WTC11 (cell line): ENCODE data around the gene ALDH3B1. TPM values are rescaled to one million over a fixed set of nuclear protein-coding genes. Genes with fewer than 3 reads are reported as not detected.
A peak's percentile ranks its signal among the peaks of the same experiment; 100 is the strongest.
"Not testable (repeated sequence)": the region's sequence is repeated elsewhere in the genome, so short reads cannot be mapped to it uniquely, and the experiment has no call there.

Experiments used
- ATAC-seq: fragments of 200-7000 bp; cut with Tn5 transposase; 2 replicates; pipeline ENCODE4 v1.10.0; 2021; ENCODE audit warnings: mild to moderate bottlenecking, moderate library complexity
- CTCF ChIA-PET: fragments of 300-600 bp; sonication (Branson Sonifier 250); formaldehyde crosslinking; loops from one replicate; lab custom pipeline; 2021; ENCODE audit warnings: antibody characterized with exemption; lab: Charles Lee
- POLR2A ChIA-PET: fragments of 350-600 bp; sonication (Branson Sonifier 250); formaldehyde crosslinking; loops from one replicate; lab custom pipeline; 2021; ENCODE audit warnings: antibody characterized with exemption; lab: Charles Lee
- DNase-seq: peaks from one replicate; pipeline ENCODE4 v3.0.0; 2021; ENCODE audit warnings: low spot score
- H3K27ac Mint-ChIP-seq: 2 replicates; pipeline ENCODE4 v1.8.0; 2021; ENCODE audit warnings: mixed read lengths
- H3K27me3 Mint-ChIP-seq: 2 replicates; pipeline ENCODE4 v1.8.0; 2021; ENCODE audit warnings: low read depth, mild to moderate bottlenecking, moderate library complexity, mixed read lengths
- H3K36me3 Mint-ChIP-seq: 2 replicates; pipeline ENCODE4 v1.8.0; 2021; ENCODE audit warnings: mixed read lengths
- H3K4me1 Mint-ChIP-seq: 2 replicates; pipeline ENCODE4 v1.8.0; 2022; ENCODE audit warnings: mixed read lengths
- H3K4me3 Mint-ChIP-seq: 2 replicates; pipeline ENCODE4 v1.8.0; 2021; ENCODE audit warnings: mild to moderate bottlenecking, moderate library complexity, mixed read lengths
- H3K9me3 Mint-ChIP-seq: 2 replicates; pipeline ENCODE4 v1.8.0; 2021; ENCODE audit warnings: mixed read lengths
- ARID4B ChIP-seq: sonication (generic); formaldehyde crosslinking; IDR thresholded peaks from 2 replicates; pipeline ENCODE4 v1.8.0; 2023; ENCODE audit warnings: missing genetic modification reagents, mild to moderate bottlenecking, borderline replicate concordance
- ATF2 ChIP-seq: sonication (generic); formaldehyde crosslinking; IDR thresholded peaks from 2 replicates; pipeline ENCODE4 v1.8.1; 2022; ENCODE audit warnings: low read depth, missing genetic modification reagents, borderline replicate concordance
- CBFB ChIP-seq: sonication (generic); formaldehyde crosslinking; IDR thresholded peaks from 2 replicates; pipeline ENCODE4 v1.8.1; 2022; ENCODE audit warnings: mild to moderate bottlenecking, low read depth, missing genetic modification reagents
- E2F1 ChIP-seq: sonication (generic); formaldehyde crosslinking; IDR thresholded peaks from 2 replicates; pipeline ENCODE4 v1.8.0; 2022; ENCODE audit warnings: mild to moderate bottlenecking, missing genetic modification reagents
- EMX1 ChIP-seq: fragments of 250-450 bp; sonication (Bioruptor Pico); IDR thresholded peaks from 2 replicates; pipeline ENCODE4 v1.8.0; 2021; ENCODE audit warnings: mild to moderate bottlenecking
- FOXP1 ChIP-seq: sonication (generic); formaldehyde crosslinking; IDR thresholded peaks from 2 replicates; pipeline ENCODE4 v1.8.0; 2022; ENCODE audit warnings: missing genetic modification reagents, mild to moderate bottlenecking, moderate library complexity, borderline replicate concordance
- GABPB1 ChIP-seq: sonication (generic); formaldehyde crosslinking; IDR thresholded peaks from 2 replicates; pipeline ENCODE4 v1.8.1; 2023; ENCODE audit warnings: mild to moderate bottlenecking, missing genetic modification reagents
- HMGA2 ChIP-seq: fragments of 250-450 bp; sonication (Bioruptor Pico); IDR thresholded peaks from 2 replicates; pipeline ENCODE4 v1.4.0; 2021; ENCODE audit warnings: mild to moderate bottlenecking, moderate library complexity
- KAT7 ChIP-seq: sonication (generic); formaldehyde crosslinking; IDR thresholded peaks from 2 replicates; pipeline ENCODE4 v1.8.1; 2023; ENCODE audit warnings: missing genetic modification reagents, mild to moderate bottlenecking, borderline replicate concordance
- NFYB ChIP-seq: sonication (generic); formaldehyde crosslinking; conservative IDR thresholded peaks from 2 replicates; pipeline ENCODE4 v1.8.0; 2022; ENCODE audit warnings: low read depth, missing genetic modification reagents
- OVOL2 ChIP-seq: fragments of 250-450 bp; sonication (Bioruptor Pico); IDR thresholded peaks from 2 replicates; pipeline ENCODE4 v1.9.0; 2021; ENCODE audit warnings: mild to moderate bottlenecking, borderline replicate concordance
- PREB ChIP-seq: sonication (generic); formaldehyde crosslinking; IDR thresholded peaks from 2 replicates; pipeline ENCODE4 v1.8.1; 2022; ENCODE audit warnings: mild to moderate bottlenecking, missing genetic modification reagents, moderate library complexity, borderline replicate concordance
- SMAD4 ChIP-seq: sonication (generic); formaldehyde crosslinking; IDR thresholded peaks from 2 replicates; pipeline ENCODE4 v1.8.0; 2022; ENCODE audit warnings: mild to moderate bottlenecking, missing genetic modification reagents
- SOX15 ChIP-seq: fragments of 250-450 bp; sonication (Bioruptor Pico); IDR thresholded peaks from 2 replicates; pipeline ENCODE4 v1.9.0; 2021; ENCODE audit warnings: mild to moderate bottlenecking
- TP53 ChIP-seq: sonication (generic); formaldehyde crosslinking; IDR thresholded peaks from 2 replicates; pipeline ENCODE4 v1.8.1; 2023; ENCODE audit warnings: mild to moderate bottlenecking, missing genetic modification reagents
- ZMAT4 ChIP-seq: fragments of 250-450 bp; sonication (Bioruptor Pico); IDR thresholded peaks from 2 replicates; pipeline ENCODE4 v1.9.0; 2021; ENCODE audit warnings: mild to moderate bottlenecking
- total RNA-seq: library from RNA; stranded (reverse); gene quantifications from 3 replicates; pipeline ENCODE4 v1.2.3, GENCODE V29; 2021

The ALDH3B1 gene
- total RNA-seq, 1 experiment from 2014 or later: 0.46 TPM

GRCh38 chr11:67983951-67984350 lies 26.2 kb upstream of the ALDH3B1 start (continued):
- TF ChIP-seq ARID4B (CRISPR knock-in tag): no peak
- TF ChIP-seq E2F1: no peak
- no peak for TF ChIP-seq CBFB (CRISPR knock-in tag)
- TF ChIP-seq GABPB1 (CRISPR knock-in tag): no peak
- no peak for TF ChIP-seq EMX1 (CRISPR knock-in tag)
- no peak for TF ChIP-seq OVOL2 (CRISPR knock-in tag)
- TF ChIP-seq TP53 (CRISPR knock-in tag): no peak
- no peak for TF ChIP-seq KAT7 (CRISPR knock-in tag)
- no peak for TF ChIP-seq SOX15
- no peak for TF ChIP-seq FOXP1 (CRISPR knock-in tag)
- TF ChIP-seq PREB (CRISPR knock-in tag): no peak
- TF ChIP-seq NFYB (CRISPR knock-in tag): no peak
- TF ChIP-seq ATF2 (CRISPR knock-in tag): no peak
- TF ChIP-seq ZMAT4: no peak
- TF ChIP-seq SMAD4: no peak

GRCh38 chr11:67985302-67985701 lies 24.8 kb upstream of the ALDH3B1 start:
- H3K36me3 Mint-ChIP-seq, ATAC-seq, H3K4me1 Mint-ChIP-seq, H3K27ac Mint-ChIP-seq, H3K9me3 Mint-ChIP-seq, H3K27me3 Mint-ChIP-seq, DNase-seq, H3K4me3 Mint-ChIP-seq, POLR2A ChIA-PET: not testable (repeated sequence)
- CTCF ChIA-PET: interaction anchor here (0.6 kb wide), 1 partner anchor 604 kb away, joined by 6 read pairs; no protein-coding TSS in a partner anchor
- peak; percentile 63 for TF ChIP-seq HMGA2 (CRISPR knock-in tag)
